Mesodermal cell (in vitro differentiated cells): ENCODE data around the gene CALML4.

ENCODE experiments used
- H3K27ac ChIP-seq: 2 replicates; pipeline ENCODE4 v1.7.0; 2013; ENCODE audit warnings: mild to moderate bottlenecking, low read depth, low read length, moderate library complexity; ENCODE audit not compliant: severe bottlenecking
- H3K36me3 ChIP-seq: 2 replicates; pipeline ENCODE4 v1.7.1; 2013; ENCODE audit warnings: mild to moderate bottlenecking, low read length, moderate library complexity; ENCODE audit not compliant: control insufficient read depth, insufficient read depth
- H3K4me1 ChIP-seq: one replicate; pipeline ENCODE4 v1.7.1; 2013; ENCODE audit warnings: mild to moderate bottlenecking, low read length; ENCODE audit not compliant: insufficient read depth, control insufficient read depth, poor library complexity, severe bottlenecking
- H3K4me3 ChIP-seq: 2 replicates; pipeline ENCODE4 v1.7.0; 2013; ENCODE audit warnings: low read length, control low read depth, mild to moderate bottlenecking; ENCODE audit not compliant: insufficient read depth, poor library complexity, severe bottlenecking; ENCODE audit errors: extremely low read depth
- H3K9me3 ChIP-seq: 2 replicates; pipeline ENCODE4 v1.7.1; 2013; ENCODE audit warnings: mild to moderate bottlenecking, low read length, moderate library complexity; ENCODE audit not compliant: control insufficient read depth
- WGBS, 2 experiments: methylation state at CpG; one replicate each; pipeline ENCODE4 v1.1.5; 2013; ENCODE audit warnings: missing lambda C conversion rate in 2 of 2; ENCODE audit not compliant: insufficient coverage in 2 of 2; 5-methylcytosine and 5-hydroxymethylcytosine counted together

CALML4 gene

DNA sequence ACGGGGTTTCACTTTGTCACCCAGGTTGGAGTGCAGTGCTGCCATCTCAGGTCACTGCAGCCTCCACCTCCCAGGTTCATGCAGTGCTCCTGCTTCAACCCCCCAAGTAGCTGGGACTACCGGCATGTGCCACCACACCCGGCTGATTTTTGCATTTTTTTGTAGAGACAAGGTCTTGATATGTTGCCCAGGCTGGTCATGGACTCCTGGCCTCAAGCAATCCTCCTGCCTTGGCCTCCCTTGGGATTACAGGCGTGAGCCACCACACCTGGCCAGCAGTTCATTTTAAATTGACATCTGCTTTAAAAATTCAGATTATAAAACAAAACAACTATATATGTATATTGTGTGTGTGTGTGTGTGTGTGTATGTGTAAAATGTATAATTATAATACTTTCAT, 38.3 kb downstream of the CALML4 start:
- no peaks in the 10 kb centered on the region for H3K9me3 ChIP-seq
- 80 to 90% methylated on average over 2 to 3 of the region's 4 CpGs for WGBS, 2 experiments
- H3K4me3 ChIP-seq, result no peak overlapping the region
- peaks cover 23% of the 10 kb centered on the region for H3K36me3 ChIP-seq
- no peaks in the 10 kb centered on the region for H3K4me1 ChIP-seq
- H3K27ac ChIP-seq, result no peak overlapping the region

DNA sequence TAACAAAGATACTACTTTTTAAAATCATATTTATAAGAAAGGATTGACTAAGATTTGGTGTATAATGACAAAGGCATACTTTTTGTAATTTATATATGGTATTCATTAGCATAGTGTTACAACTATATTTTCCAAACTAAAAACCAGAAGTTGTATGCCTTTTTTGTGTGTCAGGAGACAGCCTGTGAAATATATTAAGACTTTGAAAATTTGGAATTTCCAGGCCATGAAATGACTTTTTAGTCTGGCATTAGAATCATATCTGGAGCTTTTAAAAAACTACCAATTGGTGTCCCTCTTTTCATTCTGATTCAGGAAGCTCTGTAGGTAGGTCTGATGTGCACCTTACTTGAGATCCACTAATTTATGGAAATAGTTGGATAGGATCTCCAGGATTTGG, 41.9 kb downstream of the CALML4 start:
- Histone ChIP-seq H3K27ac (no peak overlapping the region), H3K36me3 (peaks cover 36% of the 10 kb centered on the region), H3K4me1 (no peaks in the 10 kb centered on the region), H3K9me3 (no peaks in the 10 kb centered on the region), H3K4me3 (no peak overlapping the region)

GRCh38 chr15:68158046-68158628, 47.0 kb downstream of the CALML4 start:
- Histone ChIP-seq H3K9me3 (no peaks in the 10 kb centered on the region), H3K27ac (no peak overlapping the region), H3K4me1 (no peaks in the 10 kb centered on the region), H3K36me3 (peaks cover 47% of the 10 kb centered on the region), H3K4me3 (no peak overlapping the region)
- WGBS, 2 experiments, result 87 to 89% methylated on average over 3 of the region's 3 CpGs

DNA sequence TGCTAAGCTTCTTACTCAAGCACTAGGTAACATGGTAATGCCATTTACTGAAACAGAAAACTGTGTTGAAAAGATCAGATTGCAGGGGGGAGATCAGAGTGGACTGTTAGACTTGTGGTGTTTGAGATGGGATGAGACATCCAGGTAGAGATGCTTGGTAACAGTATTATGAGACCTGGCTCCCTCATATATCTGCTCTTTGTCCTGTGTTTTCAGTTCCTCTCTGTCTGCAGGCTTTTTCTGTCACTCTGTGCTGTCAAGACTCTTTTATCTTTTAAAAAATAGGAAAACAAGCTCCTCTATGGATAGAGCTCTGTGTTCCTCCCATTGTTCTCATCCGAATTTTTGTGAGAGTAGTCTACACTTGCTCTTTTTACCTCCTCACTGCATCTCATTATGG, 48.1 kb downstream of the CALML4 start:
- no peak overlapping the region for H3K4me3 ChIP-seq
- no peaks in the 10 kb centered on the region for H3K4me1 ChIP-seq
- H3K27ac ChIP-seq, result no peak overlapping the region
- no peaks in the 10 kb centered on the region for H3K9me3 ChIP-seq
- WGBS, 2 experiments, result no CpG with 5 or more reads among the region's 1 CpG
- peaks cover 37% of the 10 kb centered on the region for H3K36me3 ChIP-seq

- Histone ChIP-seq H3K27ac (no peak overlapping the region), H3K36me3 (peaks cover 26% of the 10 kb centered on the region), H3K9me3 (no peaks in the 10 kb centered on the region), H3K4me3 (no peak overlapping the region), H3K4me1 (no peaks in the 10 kb centered on the region)
- no CpG with 5 or more reads among the region's 4 CpGs for WGBS, 2 experiments
Measured at GRCh38 chr15:68154923-68155559, 50.1 kb downstream of the CALML4 start.

DNA sequence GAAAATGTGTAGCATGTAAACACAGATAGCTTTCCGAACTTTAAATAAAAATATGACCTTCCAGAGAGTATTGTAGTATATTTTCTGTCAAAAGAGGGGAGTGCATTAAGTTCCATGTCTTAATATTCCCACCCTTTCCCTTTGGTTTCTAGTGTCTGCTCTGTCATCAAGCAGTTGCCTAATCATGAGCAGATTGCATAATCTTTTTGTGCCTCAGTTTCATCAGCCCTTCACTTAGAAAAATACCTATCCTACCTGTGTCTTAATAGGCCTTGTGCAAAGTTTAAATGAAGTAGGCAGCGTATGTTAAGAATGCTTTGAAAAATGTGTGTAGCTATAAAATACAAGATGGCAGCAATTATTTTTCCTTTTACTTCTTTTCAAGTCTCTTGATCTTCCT, 52.8 kb downstream of the CALML4 start:
- no peaks in the 10 kb centered on the region for H3K9me3 ChIP-seq
- WGBS, 2 experiments, result no CpG with 5 or more reads among the region's 2 CpGs
- peaks cover 16% of the 10 kb centered on the region for H3K36me3 ChIP-seq

GRCh38 chr15:68151277-68151676, 53.9 kb downstream of the CALML4 start:
- H3K36me3 ChIP-seq, result peaks cover 9% of the 10 kb centered on the region
- no CpG with 5 or more reads among the region's 1 CpG for WGBS, 2 experiments
- no peak overlapping the region for H3K27ac ChIP-seq
- H3K4me1 ChIP-seq, result no peaks in the 10 kb centered on the region
- no peak overlapping the region for H3K4me3 ChIP-seq
- H3K9me3 ChIP-seq, result no peaks in the 10 kb centered on the region

More for the DNA sequence above, 52.8 kb downstream of the CALML4 start:
- H3K4me3 ChIP-seq, result no peak overlapping the region
- no peak overlapping the region for H3K27ac ChIP-seq
- no peaks in the 10 kb centered on the region for H3K4me1 ChIP-seq

- Histone ChIP-seq H3K36me3 (peaks cover 9% of the 10 kb centered on the region), H3K9me3 (no peaks in the 10 kb centered on the region), H3K4me3 (no peak overlapping the region), H3K4me1 (no peaks in the 10 kb centered on the region), H3K27ac (no peak overlapping the region)
- no CpG with 5 or more reads among the region's 1 CpG for WGBS, 2 experiments
Measured at GRCh38 chr15:68150187-68150586, 54.9 kb downstream of the CALML4 start.

DNA sequence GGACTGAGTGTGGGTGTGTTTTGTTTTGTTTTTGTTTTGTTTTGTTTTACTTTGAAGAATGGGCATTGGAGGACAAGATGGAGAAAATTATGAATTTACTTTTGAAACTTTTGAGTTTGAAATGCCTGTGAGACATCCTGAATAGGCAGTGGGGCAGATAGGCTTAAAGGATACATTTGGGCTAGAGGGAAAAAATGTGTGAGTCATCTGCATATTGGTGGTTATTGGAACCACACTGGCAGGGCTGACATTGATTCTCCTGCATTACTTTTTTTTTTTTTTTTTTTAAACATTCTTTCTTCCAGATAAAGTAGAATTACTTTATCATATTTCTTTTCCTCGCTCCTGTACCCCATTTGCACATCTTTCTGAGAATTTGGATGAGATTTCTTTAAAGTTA, 56.1 kb downstream of the CALML4 start:
- Histone ChIP-seq H3K4me1 (no peaks in the 10 kb centered on the region), H3K27ac (no peak overlapping the region), H3K4me3 (no peak overlapping the region), H3K36me3 (peaks cover 9% of the 10 kb centered on the region), H3K9me3 (no peaks in the 10 kb centered on the region)
- WGBS, 2 experiments, result no CpG with 5 or more reads among the region's 1 CpG

DNA sequence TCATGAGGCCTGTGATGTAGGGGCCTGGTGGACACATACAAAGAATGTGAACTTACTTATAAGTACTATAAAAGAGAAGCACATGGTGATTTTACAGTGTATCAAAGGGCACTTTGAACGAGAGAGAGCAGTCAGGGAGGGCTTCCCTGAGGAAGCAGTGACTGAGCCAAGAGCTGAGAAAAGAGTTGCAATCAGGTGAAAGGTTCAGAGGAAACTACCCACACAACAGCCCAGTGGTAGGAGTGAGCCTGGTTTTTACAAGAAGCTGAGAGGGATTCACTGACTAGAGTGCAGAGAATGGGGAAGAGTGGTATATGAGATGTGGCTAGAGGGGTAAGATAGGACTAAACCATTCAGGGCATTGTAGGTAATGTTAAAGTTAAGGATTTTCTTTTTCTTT, 57.1 kb downstream of the CALML4 start:
- H3K36me3 ChIP-seq, result peaks cover 9% of the 10 kb centered on the region
- no CpG with 5 or more reads among the region's 1 CpG for WGBS, 2 experiments

DNA sequence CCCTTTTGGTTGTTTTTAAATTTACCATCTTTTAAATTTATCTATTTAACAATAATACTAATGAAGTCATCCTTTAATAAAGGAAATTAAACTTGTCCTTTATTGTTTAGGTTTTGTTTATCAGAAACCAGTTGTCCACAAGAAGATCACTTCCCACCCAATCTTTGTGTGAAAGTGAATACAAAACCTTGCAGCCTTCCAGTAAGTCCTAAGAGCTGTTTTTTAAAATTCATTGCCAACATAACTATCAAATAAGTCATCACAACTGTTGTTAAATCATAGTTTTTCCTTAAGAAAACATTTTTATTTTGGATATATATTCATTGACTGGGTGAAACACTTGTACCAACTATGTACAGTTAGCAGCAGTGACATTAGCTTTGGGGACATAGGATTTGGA, 59.4 kb downstream of the CALML4 start:
- Histone ChIP-seq H3K27ac (no peak overlapping the region), H3K9me3 (no peaks in the 10 kb centered on the region), H3K36me3 (peaks cover 9% of the 10 kb centered on the region), H3K4me1 (no peaks in the 10 kb centered on the region), H3K4me3 (no peak overlapping the region)

More for the DNA sequence above, 57.1 kb downstream of the CALML4 start:
- Histone ChIP-seq H3K27ac (no peak overlapping the region), H3K4me3 (no peak overlapping the region), H3K4me1 (no peaks in the 10 kb centered on the region), H3K9me3 (no peaks in the 10 kb centered on the region)
